GM12878 (cell line): ENCODE measurements around the gene PDCD6IP. TPM values are rescaled to one million over a fixed set of nuclear protein-coding genes. Genes with fewer than 3 reads are reported as not detected.
A peak's percentile ranks its signal among the peaks of the same experiment; 100 is the strongest.

Experiments used
- ATF7 ChIP-seq: fragments of 450-650 bp; IDR thresholded peaks from 2 replicates; pipeline ENCODE4 v1.6.1; 2016; ENCODE audit warnings: low read depth, mild to moderate bottlenecking
- CBX5 ChIP-seq: sonication (generic); IDR thresholded peaks from 2 replicates; pipeline ENCODE4 v1.6.1; 2016; ENCODE audit warnings: low read depth, moderate library complexity, mild to moderate bottlenecking, inconsistent platforms
- CHD1 ChIP-seq: IDR thresholded peaks from 2 replicates; pipeline ENCODE4 v1.6.1; 2012; ENCODE audit warnings: low read depth, low read length, improper control_type of control experiment
- CREM ChIP-seq: IDR thresholded peaks from 2 replicates; pipeline ENCODE4 v1.6.1; 2014; ENCODE audit warnings: antibody characterized with exemption, low read depth
- DPF2 ChIP-seq: fragments of 450-650 bp; IDR thresholded peaks from 2 replicates; pipeline ENCODE4 v1.6.1; 2017; ENCODE audit warnings: mild to moderate bottlenecking
- E2F8 ChIP-seq: fragments of 450-650 bp; IDR thresholded peaks from 2 replicates; pipeline ENCODE4 v1.6.1; 2018; ENCODE audit warnings: mild to moderate bottlenecking, low read depth, moderate library complexity; ENCODE audit not compliant: partially characterized antibody
- EED ChIP-seq: sonication (generic); IDR thresholded peaks from 2 replicates; pipeline ENCODE4 v1.6.1; 2016; ENCODE audit warnings: antibody characterized with exemption, low read depth
- FOS ChIP-seq: IDR thresholded peaks from 3 replicates; pipeline ENCODE4 v1.6.1; 2011; ENCODE audit warnings: borderline replicate concordance; ENCODE audit not compliant: insufficient read length; ENCODE audit errors: extremely low read depth
- FOXM1 ChIP-seq: IDR thresholded peaks from 2 replicates; pipeline ENCODE4 v1.6.1; 2012; ENCODE audit warnings: low read depth, mild to moderate bottlenecking, inconsistent platforms, low read length, moderate library complexity
- HDGF ChIP-seq: fragments of 450-650 bp; IDR thresholded peaks from 2 replicates; pipeline ENCODE4 v1.6.1; 2016; ENCODE audit warnings: antibody characterized with exemption
- JUND ChIP-seq: IDR thresholded peaks from 2 replicates; pipeline ENCODE4 v1.6.1; 2012; ENCODE audit warnings: low read depth, mild to moderate bottlenecking, low read length, improper control_type of control experiment, moderate library complexity
- NR2C2 ChIP-seq: IDR thresholded peaks from 2 replicates; pipeline ENCODE4 v1.6.1; 2011; ENCODE audit warnings: borderline replicate concordance, low read depth; ENCODE audit not compliant: control insufficient read depth, insufficient read length
- PAX8 ChIP-seq: fragments of 450-650 bp; IDR thresholded peaks from 2 replicates; pipeline ENCODE4 v1.6.1; 2017; ENCODE audit warnings: mild to moderate bottlenecking, moderate library complexity
- POLR2AphosphoS5 ChIP-seq: IDR thresholded peaks from 2 replicates; pipeline ENCODE4 v1.6.1; 2011; ENCODE audit warnings: mild to moderate bottlenecking, low read length, inconsistent platforms
- RUNX3 ChIP-seq: IDR thresholded peaks from 2 replicates; pipeline ENCODE4 v1.6.1; 2012; ENCODE audit warnings: low read length, inconsistent platforms
- SKIL ChIP-seq: fragments of 450-650 bp; IDR thresholded peaks from 2 replicates; pipeline ENCODE4 v1.6.1; 2017; ENCODE audit warnings: mild to moderate bottlenecking, low read depth, inconsistent platforms; ENCODE audit not compliant: poor library complexity, severe bottlenecking
- STAT1 ChIP-seq: fragments of 450-650 bp; conservative IDR thresholded peaks from 2 replicates; pipeline ENCODE4 v1.6.1; 2014; ENCODE audit warnings: antibody characterized with exemption, mild to moderate bottlenecking
- WRNIP1 ChIP-seq: IDR thresholded peaks from 2 replicates; pipeline ENCODE4 v1.6.1; 2011; ENCODE audit warnings: low read depth, low read length, improper control_type of control experiment, borderline replicate concordance
- ZNF24 ChIP-seq: fragments of 450-650 bp; IDR thresholded peaks from 2 replicates; pipeline ENCODE4 v1.6.1; 2017; ENCODE audit warnings: antibody characterized with exemption, mild to moderate bottlenecking
- ZNF622 ChIP-seq: fragments of 450-650 bp; IDR thresholded peaks from 2 replicates; pipeline ENCODE4 v1.6.1; 2017; ENCODE audit warnings: mild to moderate bottlenecking, inconsistent platforms
- ZNF687 ChIP-seq: fragments of 450-650 bp; IDR thresholded peaks from 2 replicates; pipeline ENCODE4 v1.6.1; 2017; ENCODE audit warnings: mild to moderate bottlenecking, moderate library complexity
- ZSCAN29 ChIP-seq: fragments of 450-650 bp; IDR thresholded peaks from 2 replicates; pipeline ENCODE4 v1.6.1; 2017; ENCODE audit warnings: mild to moderate bottlenecking, moderate library complexity
- ZZZ3 ChIP-seq: IDR thresholded peaks from 2 replicates; pipeline ENCODE4 v1.6.1; 2011; ENCODE audit warnings: low read depth; ENCODE audit not compliant: control insufficient read depth, insufficient read length
- polyA plus RNA-seq, 11 experiments: library from polyadenylated mRNA; depleted of rRNA in 4 of 11; unstranded in 6 of 11; stranded (reverse) in 5 of 11; fragments of >200 nt; fragmentation: Nextera tagmentation in 4 of 11; fragmentation: Illumina TruSeq in 1 of 11; extraction: Ambion mirVana in 4 of 11; extraction: Trizol in 1 of 11; gene quantifications; 1 replicate in 1 of 11; 2 replicates in 10 of 11; pipeline versions ENCODE4 v1.2.1 to v1.2.3, GENCODE V29; 2011 to 2016; ENCODE audit warnings: inconsistent platforms in 2 of 11, missing spikeins in 2 of 11, low read depth in 1 of 11
- total RNA-seq, 4 experiments: library from RNA; depleted of rRNA in 3 of 4; stranded (reverse); fragments of >200 nt in 3 of 4; fragmentation: Illumina TruSeq in 1 of 4; extraction: Trizol in 1 of 4; gene quantifications; 2 replicates each; pipeline versions ENCODE4 v1.2.1 to v1.2.3, GENCODE V29; 2013 to 2021

The PDCD6IP gene
- total and polyA plus RNA-seq, 10 of the 15 experiments (the other 5 are each of a cell fraction or from before 2014, with no cell fraction given): 16.0 to 169 (median 81.2) TPM

GRCh38 chr3:33798418-33799201, at the start of gene PDCD6IP (continued):
- TF ChIP-seq CREM: peak; percentile 28; the same call in 1 of the 2 replicates
- TF ChIP-seq FOS: no peak
- TF ChIP-seq E2F8: peak; percentile 33
- peak; percentile 59 for TF ChIP-seq ZNF687
- no peak; the same call in 1 of the 2 replicates for TF ChIP-seq STAT1
- TF ChIP-seq FOXM1: no peak
- peak; percentile 12; the same call in 1 of the 2 replicates for TF ChIP-seq EED
- peak; percentile 42 for TF ChIP-seq ATF7
- no peak for TF ChIP-seq PAX8
- TF ChIP-seq ZZZ3: no peak
- TF ChIP-seq ZNF622: no peak
- TF ChIP-seq SKIL: no peak
- TF ChIP-seq CBX5: no peak; the same call in 1 of the 2 replicates
- TF ChIP-seq POLR2AphosphoS5: peak; percentile 98
- peak; percentile 35 for TF ChIP-seq HDGF
- TF ChIP-seq JUND: no peak
- TF ChIP-seq NR2C2: no peak
- TF ChIP-seq CHD1: no peak
- TF ChIP-seq ZSCAN29: no peak
- peak; percentile 68 for TF ChIP-seq DPF2
- TF ChIP-seq ZNF24: no peak
- TF ChIP-seq WRNIP1: no peak
- TF ChIP-seq RUNX3: no peak; the same call in none of the 2 replicates
